ENCODE measurements around the gene CCDC102B. TPM values are rescaled to one million over a fixed set of nuclear protein-coding genes. Genes with fewer than 3 reads are reported as not detected.
"Not testable (repeated sequence)": the region's sequence is repeated elsewhere in the genome, so short reads cannot be mapped to it uniquely, and the experiment has no call there.

Gene CCDC102B
- total RNA-seq = 24.8 and 34.0 TPM in 2 replicates

DNA sequence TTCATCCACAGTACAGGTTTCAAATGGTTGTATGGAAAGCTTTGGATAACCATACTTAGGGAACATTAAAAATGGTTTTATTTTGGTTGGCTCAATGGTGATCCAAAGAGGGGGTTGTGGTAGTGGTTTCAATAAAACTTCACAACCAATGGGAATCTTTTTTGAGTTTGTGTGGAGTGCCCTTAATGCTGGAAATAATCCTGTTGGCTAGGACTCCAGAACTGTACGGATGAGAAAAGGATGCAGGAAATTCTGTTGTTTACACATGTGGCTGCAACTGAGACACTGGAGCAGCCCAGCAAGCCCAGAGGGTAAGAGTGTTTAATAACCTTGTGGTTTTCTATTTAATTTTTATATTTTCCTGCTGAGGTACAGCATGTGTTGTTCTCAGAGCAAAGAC, at the start of gene CCDC102B:
TSS of gene CCDC102B (plus strand) at position 210 of the 400 bp plus-strand sequence. CDS start 38,684 bp downstream, outside the sequence.
- DNase-seq (ENCODE audit: low read depth in 2 of 2) = peak; percentile 86 to 89

DNA sequence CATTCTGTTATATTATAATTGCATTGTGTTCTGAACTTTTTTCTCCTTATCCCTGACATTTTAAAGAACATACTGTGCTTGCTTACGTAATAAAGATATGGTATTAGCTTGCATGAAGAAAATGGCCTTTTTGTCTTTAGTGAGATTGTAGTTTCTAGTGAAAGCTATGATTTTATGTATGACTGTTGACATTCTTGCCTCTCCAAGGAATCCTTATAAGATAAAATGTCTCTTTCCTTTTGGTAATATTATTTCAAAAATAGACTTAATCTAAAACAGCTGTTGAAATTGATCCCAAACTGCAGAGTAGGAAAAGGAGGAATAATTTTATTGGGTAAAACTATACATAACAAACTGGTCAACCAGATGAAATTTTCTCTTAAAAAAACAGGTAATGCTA, 40.8 kb upstream of the CCDC102B start:
- DNase-seq (ENCODE audit: low read depth in 2 of 2) = no peak

DNA sequence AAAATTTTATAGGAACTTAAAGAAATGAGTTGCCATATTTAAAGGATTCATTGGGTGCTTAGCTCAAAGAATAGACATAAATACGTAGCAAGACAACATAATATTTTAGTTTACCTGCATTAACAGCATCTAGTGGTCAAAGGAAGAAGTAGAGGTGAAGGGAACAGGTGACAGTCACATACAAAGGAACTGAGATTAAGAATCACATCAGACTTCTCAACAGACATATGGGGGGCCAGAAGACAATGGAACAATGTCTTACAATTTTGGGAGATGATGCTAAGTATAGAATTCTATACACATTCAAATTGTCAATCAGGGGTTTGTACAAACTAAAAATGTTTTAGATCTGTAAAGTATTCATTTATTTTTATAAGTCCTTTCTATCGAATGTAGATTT, 38.6 kb upstream of the CCDC102B start:
- DNase-seq (ENCODE audit: low read depth in 2 of 2) = no peak

DNA sequence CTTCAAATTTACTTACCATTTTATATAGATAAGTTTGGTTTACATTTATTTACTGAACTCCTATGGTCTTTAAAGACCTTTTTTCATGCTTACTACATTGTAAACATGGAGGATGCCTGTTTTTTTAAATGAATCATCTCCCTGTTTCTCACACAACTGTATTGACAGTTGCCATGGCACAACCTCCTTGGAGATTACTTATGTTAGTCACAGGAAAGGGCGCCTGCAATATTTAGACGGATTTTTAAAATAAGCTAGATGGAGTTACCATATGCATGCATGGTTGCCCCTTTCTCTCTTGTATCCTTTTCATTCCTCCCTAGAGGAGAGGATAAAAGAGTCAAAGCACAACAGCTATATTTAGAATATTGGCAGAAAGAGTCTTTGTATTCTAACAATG, 34.8 kb upstream of the CCDC102B start:
- DNase-seq (ENCODE audit: low read depth in 2 of 2) = peak in 1 of 2 donors; percentile 9

DNA sequence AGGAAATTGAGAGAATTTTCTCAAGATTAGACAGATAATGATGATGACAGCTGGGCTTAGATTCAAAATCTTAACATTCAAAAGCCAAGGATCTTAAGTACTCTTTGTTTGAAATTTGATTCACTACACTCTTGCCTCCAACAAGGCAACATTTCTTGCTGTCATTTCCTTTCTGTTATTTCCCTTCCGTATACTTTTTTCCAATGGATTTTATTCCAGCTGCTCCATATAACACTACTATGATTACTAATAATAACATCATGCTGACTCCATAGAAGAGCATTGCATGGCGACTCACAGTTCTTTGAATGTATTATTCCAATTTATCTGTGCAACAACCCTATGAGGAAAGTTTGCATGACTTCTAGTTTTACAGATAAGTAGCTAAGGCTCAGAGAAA, 33.9 kb upstream of the CCDC102B start:
- no peak for DNase-seq (ENCODE audit: low read depth in 2 of 2)

DNA sequence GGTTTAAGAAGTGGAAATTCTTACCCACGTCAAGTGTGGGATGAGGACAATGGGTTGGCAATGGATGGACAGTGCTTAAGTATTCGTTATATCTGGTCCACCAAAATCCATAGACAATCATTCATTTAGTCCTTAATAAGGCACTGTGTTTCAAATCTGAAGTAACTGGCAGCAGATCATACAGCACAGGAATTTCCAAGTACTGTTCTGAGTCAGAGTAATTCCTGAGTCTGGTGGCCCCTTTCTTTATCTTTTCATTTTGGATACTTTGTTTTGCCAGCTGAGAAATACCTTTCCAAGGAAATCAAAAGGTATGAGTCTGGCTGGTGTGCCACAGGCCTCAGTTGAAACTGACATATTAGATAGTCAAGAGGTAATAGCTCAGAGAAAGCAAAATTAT, 31.4 kb upstream of the CCDC102B start:
- no peak for DNase-seq (ENCODE audit: low read depth in 2 of 2)

DNA sequence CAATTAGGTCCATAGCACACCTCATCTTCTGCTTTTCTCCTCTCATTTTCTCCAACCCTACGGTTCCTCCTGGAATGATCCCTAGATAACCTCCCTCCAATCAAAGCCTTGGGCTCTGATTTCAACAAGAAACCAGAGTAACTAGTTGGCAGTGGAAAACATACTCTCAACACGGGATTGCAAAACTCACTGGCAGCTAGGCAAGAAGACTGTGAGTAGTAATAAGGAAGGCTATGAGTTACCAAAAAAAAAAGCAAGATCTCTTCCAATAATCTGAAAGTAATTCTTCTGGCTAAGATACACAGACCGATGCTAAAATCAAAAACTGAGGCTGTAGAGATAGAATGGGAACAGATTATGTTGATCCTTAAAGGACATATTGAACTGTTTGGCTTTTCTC, 28.4 kb upstream of the CCDC102B start:
- no peak for DNase-seq (ENCODE audit: low read depth in 2 of 2)

DNA sequence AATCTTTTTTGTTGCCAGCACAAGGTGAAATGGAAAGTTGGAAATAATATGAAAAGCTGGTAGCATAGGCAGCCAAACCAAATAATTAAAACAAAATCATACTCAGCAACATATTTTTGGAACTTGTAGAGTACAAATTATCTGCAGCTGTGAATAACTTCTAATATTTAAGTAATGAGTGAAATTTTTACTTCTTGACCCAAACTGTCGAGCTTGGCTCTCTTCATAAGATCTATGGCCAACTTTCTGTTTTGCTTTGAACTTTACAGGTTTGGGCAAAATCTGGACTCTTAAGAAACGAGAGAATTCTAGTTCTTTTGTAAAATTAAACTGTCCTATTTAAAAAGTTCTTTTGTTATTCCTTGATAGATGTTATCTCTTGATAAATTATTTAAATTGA, 25.6 kb upstream of the CCDC102B start:
- no peak for DNase-seq (ENCODE audit: low read depth in 2 of 2)

DNA sequence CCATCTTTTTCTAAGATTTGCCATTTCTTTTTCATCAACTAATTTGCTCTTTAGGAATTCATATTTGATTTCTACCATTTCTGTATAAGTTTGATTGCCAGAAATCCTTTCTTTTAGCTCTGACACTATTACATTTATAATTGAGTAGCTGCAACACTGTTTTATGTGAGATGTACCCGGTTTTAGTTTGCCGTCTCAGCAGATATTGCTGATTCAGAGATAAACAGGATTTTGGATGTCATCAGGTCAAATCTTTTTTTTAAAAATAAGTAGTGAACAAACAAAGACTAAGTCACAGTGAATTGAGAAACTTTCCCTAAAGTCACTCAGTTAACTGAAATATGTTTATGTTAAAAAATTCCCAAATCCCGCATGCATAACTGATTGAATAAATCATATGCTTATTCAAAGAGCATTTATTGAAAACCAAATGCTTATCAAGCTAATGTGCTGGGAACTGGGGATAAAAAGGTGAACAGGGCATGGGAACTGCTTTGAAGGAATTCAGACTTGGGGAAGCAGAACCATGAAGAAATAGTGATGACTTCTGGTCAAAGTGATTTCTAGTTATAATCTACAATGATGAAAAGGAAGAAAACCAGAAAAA, 19.5 kb upstream of the CCDC102B start:
- peak in 1 of 2 donors; percentile 4 for DNase-seq (ENCODE audit: low read depth in 2 of 2)

DNA sequence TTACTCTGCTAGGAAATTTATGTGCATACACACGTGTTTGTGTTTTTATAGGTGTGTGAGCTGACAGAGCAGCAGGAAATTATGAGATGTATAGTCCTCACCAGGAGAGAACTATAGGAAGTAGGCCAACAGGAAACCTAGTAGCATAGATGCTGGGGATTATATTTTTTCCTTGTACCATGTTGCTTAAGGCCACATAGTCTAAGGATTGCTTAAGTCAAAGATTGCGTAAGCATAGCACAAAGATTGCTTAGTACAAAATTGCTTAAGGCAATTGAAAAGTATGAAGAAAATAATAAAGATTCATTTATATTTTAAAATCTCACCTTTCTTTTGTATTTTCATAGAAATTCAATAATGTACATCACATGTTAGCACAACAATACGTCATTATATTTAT, 18.7 kb upstream of the CCDC102B start:
- no peak for DNase-seq (ENCODE audit: low read depth in 2 of 2)

DNA sequence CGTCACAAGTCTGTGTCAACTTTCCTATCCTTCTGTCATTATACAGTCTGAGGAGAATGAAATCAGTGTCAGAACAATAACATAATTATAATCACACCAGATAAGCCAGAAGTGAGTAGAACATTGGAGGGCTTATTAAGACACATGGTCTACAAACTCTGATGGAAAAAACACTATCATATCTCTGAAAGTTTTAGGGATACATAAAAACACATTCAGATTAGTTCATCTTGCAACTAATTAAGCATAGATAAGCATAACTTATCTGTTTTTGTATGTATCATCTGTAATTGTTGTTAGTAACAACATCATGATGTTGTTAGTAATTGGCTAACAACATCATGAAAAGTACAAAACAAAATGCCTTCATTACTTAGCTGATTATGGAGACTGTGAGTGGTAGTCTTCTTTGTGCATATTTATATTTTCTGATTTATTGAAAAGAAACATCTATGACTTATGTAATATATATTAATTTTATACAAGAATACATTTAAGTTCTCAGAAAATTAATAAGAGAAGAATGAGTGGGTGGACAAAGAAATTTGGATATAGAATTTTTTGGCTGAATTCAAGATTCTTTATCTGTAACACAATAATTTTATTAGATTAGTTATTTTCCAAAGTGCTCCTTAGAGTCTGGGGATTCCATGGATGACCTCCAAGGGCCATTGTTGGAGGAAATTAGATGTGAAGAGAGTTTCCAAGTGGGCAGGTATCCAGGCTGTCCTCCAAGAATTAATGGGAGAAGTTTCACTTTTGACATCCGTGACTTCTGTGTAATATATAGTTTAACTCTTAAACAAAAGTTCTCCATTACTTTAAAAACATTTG, 16.9 kb upstream of the CCDC102B start:
- DNase-seq (ENCODE audit: low read depth in 2 of 2) = no peak

DNA sequence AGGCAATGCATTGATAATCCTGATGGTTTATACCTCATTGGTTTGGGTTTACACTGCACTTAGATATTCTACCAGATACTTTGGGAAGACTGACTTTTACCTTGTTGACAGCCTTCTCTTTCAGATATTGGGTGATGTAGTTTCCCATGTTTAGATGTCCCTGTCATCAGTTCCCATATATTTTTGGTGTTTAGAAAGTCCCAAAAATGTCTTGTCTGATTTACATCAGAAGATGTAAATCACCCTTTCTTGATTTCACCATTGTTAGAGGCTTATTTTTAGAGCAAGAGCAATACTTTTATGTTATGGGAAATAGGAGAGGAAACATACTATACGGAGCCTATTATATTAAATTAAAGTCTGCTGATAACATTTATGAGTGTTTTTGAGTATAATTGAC, 14.4 kb upstream of the CCDC102B start:
- DNase-seq (ENCODE audit: low read depth in 2 of 2) = no peak

DNA sequence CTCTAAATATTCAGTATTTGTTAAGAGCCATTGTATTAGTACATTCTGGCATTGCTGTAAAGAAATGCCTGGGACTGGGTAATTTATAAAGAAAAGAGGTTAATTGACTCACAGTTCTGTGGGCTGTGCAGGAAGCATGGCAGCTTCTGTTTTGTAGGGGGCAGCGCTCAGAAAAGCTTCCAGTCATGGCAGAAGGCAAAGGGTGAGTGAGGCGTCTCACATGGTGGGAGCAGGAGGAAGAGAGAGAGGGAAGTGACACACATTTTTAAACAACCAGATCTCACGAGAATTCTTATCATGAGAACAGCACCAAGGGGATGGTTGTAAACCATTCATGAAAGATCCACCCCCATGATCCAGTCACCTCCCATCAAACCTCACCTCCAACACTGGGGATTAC, 13.8 kb upstream of the CCDC102B start:
- no peak for DNase-seq (ENCODE audit: low read depth in 2 of 2)

DNA sequence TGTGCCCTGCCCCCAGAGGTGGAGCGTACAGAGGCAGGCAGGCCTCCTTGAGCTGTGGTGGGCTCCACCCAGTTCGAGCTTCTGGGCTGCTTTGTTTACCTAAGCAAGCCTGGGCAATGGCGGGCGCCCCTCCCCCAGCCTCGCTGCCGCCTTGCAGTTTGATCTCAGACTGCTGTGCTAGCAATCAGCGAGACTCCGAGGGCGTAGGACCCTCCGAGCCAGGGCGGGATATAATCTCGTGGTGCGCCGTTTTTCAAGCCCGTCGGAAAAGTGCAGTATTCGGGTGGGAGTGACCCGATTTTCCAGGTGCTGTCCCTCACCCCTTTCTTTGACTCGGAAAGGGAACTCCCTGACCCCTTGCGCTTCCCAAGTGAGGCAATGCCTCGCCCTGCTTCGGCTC, 7.6 kb upstream of the CCDC102B start:
- not testable (repeated sequence) for DNase-seq (ENCODE audit: low read depth in 2 of 2)

DNA sequence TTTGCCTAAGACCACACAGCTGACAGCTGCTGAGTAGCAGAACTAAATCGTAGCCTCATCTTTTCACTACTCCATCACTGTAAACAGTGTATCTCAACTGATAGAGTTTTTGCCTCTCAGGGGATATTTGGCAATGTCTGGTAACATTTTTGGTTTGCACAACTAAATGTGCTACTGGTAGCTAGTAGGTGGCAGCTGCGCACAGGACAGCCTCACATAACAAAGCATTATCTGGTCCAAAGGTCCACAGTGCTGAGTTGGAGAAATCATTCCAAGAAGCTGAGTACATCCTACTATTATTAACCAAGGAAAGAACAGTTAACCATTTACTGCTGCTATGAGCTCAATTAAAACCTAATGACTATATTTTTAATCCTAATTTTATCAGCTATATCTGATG, 6.1 kb upstream of the CCDC102B start:
- no peak for DNase-seq (ENCODE audit: low read depth in 2 of 2)

DNA sequence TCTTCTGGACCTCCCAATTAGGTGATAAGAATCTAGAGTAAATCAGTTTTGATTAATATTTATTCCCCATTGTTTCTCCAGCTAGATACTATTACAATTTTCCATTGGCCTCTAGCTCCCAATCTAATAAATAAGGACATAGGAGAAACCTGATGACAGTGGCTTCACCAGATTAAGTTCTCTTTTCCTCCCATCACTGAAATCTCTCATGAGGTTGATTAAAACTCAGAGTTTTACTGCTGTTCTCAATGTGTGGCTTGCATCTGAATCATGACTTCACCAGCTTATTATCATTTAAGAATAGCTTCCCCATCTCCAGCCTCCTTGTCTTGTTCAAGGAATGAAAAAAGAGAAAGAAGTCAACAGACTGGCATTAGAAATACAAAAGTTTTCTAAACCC, 3.9 kb upstream of the CCDC102B start:
- DNase-seq (ENCODE audit: low read depth in 2 of 2) = no peak

DNA sequence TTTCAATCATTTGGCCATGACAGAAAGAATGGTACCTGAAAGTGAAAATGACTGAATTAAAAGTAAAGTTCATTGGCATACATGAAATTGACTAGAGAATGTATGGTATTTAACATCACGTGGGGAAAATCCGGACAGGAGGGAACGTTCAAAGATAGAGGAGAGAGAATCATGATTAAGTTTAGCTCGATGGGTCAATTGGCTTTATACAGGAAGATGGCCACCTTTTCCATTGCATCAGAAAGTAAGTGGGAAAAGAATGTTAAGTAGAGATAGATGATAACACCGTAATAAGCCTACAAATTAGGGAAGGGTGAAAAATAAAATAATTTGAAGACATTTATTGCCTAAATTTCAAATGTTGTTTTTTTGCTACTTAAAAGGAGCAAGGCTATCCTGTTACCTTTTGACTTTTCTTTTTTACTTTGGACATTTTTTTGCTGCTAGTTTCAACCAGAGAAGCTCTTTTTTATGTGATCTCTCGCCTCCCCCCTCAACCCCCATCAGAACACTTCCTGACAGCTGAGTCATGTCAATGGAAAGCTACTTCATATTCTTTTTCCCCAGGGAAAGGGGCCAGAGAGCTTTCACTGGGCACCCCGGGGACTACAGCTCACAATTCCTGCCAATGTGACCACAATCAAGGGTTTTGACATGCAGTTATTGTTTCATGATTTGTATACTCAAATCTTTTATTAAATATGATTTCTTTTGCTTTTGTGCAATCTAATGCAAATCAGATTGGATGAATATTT, 767 bp upstream of the CCDC102B start:
- peak; percentile 78 to 93 for DNase-seq (ENCODE audit: low read depth in 2 of 2)

DNA sequence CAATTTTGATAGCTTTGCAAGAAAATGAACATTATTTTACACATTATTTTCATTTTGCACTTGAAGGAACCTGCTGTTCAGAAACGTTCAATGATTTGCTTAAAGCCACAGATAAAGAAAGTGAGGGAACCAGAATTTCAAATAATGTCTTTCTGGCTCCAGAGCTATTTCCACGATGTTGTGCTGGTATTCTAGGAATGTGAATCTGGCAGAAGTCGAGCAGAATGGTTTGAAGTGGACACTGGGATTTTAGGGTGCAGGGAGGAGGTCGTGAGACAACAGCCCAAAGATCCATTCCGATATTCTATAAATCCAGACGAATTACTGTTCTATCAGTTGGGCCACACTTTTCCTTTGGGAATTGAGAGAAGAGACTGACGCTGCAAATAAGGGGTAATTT, 2.2 kb downstream of the CCDC102B start:
- no peak for DNase-seq (ENCODE audit: low read depth in 2 of 2)

DNA sequence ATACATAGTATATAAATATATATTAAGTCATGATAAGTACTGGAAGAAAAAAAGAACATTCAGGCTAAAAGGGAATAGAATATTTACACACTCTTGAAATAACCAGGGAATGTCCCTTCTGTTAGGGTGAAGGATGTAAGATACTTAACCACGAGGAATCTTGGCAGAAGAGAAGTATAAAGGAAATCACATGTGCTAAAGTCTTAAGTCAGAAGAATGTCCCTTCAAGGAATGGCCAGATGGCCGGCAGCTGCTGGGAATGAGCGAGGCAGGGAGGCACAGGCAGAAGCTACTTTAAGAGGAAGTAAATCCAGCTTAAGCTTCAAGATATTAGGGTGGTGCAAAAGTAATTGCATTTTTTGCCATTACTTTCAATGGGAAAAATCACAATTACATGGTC, 5.5 kb downstream of the CCDC102B start:
- DNase-seq (ENCODE audit: low read depth in 2 of 2) = no peak

DNA sequence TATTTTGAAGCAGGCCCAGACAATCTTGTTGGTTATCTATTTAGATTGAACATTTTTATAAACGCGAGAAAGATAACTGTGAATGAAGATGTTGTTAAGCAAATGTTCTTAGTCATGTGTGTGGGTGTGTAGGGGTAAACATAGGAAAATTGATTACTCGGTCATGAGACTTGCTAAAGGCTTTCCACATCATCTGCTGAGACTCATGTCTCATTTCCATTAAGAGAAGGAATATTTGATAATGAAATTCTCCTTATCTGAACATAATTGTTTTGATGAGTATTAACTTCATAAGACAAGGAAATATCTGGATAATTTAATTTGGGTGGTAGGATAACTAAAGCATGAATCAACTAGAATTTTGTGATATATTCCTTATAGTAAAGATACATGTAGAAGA, 19.7 kb downstream of the CCDC102B start:
- DNase-seq (ENCODE audit: low read depth in 2 of 2) = no peak

DNA sequence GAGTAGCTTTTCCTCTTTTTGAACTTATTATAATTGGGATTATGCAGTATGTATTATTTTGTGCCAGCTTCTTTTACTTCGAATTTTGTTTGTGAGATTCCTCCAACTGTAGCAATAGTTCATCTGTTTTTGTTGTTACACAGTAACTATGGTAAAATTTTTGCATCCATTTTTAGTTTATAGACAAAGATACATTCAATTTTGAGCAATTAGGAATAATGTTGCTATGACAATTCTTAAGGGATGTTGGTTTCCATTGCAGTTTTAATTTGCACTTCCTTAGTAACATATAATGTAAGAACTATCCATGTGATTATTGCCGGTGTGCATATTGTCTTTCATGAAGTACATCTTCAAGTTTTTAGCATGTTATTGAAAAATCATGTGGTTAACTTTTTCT, 20.7 kb downstream of the CCDC102B start:
- no peak for DNase-seq (ENCODE audit: low read depth in 2 of 2)

DNA sequence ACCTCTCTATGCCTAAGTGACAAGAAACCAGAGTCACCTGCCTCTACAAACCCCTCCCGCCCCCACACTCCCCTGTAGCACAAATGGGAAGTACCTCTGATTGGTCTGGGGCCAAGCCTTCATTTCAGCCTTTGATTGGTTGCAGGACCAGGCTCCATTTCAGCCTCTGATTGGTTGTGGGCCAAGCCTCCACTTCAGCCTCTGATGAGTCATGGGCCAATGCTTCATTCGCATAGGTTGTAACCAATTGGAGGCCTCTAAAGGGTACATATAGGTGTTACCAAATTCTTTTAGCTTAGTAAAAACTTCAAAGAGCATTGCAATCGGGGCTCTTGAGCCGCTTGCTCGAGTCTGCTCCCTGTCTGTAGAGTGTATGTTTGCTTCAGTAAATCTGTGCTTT, 25.0 kb downstream of the CCDC102B start:
- no peak for DNase-seq (ENCODE audit: low read depth in 2 of 2)

DNA sequence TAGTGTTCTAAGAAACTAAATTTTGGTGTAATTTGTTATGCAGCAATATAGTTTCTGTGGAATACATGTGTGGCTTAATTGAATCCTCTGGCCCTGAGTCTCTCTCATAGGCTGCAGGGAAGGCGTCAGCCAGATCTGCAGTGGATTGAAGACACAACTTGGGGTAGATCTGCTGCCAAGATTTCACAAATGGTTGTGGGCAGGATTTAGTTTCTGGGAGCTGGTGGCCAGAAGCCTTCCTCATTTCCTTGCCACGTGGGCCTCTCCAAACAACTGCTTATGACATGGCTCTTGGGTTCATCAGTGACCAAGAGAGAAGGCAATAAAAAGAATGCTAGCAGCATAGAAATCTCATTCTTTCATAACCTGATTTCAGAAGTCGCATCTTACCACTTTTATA, 28.2 kb downstream of the CCDC102B start:
- DNase-seq (ENCODE audit: low read depth in 2 of 2) = no peak

All from dermis microvascular lymphatic vessel endothelial cell (primary cell).